ENCODE measurements around the gene NEIL3.

DNA sequence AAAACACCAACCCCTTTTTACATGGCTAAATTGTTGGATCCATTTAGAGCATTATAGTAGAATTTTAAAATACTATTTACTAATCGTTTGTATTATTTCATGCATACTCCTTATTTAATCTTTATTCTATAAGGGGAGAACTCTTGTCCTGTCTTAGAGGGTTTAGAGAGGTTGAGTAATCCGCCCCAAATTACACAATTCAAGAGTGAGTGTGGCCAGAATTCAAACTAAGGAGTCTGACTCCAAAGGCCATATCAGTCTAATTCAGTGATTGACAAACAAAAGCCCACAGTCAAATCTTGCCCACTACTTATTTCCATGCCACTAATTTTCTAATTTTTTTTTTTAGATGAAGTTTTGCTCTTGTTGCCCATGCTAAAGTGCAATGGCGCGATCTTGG lies 33.7 kb upstream of the NEIL3 start:
- no peak for TF ChIP-seq EZH2phosphoT487 (IDR thresholded peaks at IDR 0.05; ENCODE audit: insufficient read depth, low read depth)
- TF ChIP-seq EZH2 (IDR thresholded peaks at IDR 0.05; ENCODE audit: insufficient read depth, poor library complexity, severe bottlenecking), result no peak

All from GM23248 (cell line).